Fibroblast of lung (primary cell): ENCODE results near the gene DUOX2.
"Not testable (repeated sequence)": the region's sequence is repeated elsewhere in the genome, so short reads cannot be mapped to it uniquely, and the experiment has no call there.

ENCODE experiments used
- CTCF ChIP-seq, 2 donors: IDR thresholded peaks in 1 of 2; conservative IDR thresholded peaks in 1 of 2; 1 replicate in 1 of 2; 2 replicates in 1 of 2; pipeline ENCODE4 v1.5.1; 2011 to 2012; ENCODE audit warnings: low read length in 2 of 2, control low read depth in 1 of 2, inconsistent platforms in 1 of 2, low read depth in 1 of 2, mild to moderate bottlenecking in 1 of 2
- EZH2 ChIP-seq: IDR thresholded peaks from 2 replicates; pipeline ENCODE4 v1.5.1; 2012; ENCODE audit warnings: low read length, control low read depth, mild to moderate bottlenecking; ENCODE audit errors: missing control alignments

GRCh38 chr15:45044270-45044669, 69.7 kb downstream of the DUOX2 start:
- not testable (repeated sequence) for TF ChIP-seq CTCF (conservative IDR thresholded peaks at IDR 0.05 in 1 of 2, IDR thresholded peaks at IDR 0.05 in 1 of 2; ENCODE audit: low read depth in 1 of 2, low read length in 2 of 2); EZH2
